HG02571 (cell line): Measurements from ENCODE around the gene GZMM.

Experiments
- ATAC-seq: cut with Tn5 transposase; IDR thresholded peaks from one replicate; pipeline ENCODE4 v1.9.1; 2021; ENCODE audit warnings: mild to moderate bottlenecking, moderate library complexity; ENCODE audit not compliant: unreplicated experiment

GZMM gene

DNA sequence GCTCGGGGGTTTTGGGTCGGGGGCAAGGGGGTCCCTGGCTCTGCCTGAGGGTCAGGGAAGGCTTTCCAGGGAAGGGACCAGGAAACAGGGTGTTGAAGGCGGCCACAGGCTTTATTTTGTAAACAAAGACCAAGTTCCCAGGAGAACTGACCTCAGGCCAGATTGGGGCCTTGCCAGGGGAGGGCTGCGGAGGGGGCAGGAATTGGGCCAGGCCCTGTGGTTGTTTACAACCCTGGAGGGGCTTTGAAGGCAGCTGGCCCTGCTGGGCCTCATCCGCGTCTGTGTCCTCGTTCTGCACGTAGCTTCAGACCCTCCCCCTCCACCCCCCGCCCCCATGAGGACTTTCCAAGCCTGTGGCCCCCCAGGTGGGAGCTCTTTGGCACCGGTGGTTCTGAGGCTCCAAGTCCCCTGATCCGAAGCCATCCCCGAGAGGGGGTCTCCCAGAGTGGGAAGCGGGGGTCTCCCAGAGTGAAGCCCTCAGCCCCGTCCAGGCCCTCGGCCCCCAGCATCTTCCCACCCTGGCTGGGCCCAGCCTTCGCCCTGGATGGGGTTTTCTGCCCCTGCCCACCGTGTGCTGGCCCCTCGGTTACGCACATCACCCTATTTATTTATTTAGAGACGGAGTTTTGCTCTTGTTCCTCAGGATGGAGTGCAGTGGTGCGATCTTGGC lies 15.1 kb downstream of the GZMM start:
- no peak for ATAC-seq

GRCh38 chr19:560121-560520 lies 16.3 kb downstream of the GZMM start:
- no peak for ATAC-seq

DNA sequence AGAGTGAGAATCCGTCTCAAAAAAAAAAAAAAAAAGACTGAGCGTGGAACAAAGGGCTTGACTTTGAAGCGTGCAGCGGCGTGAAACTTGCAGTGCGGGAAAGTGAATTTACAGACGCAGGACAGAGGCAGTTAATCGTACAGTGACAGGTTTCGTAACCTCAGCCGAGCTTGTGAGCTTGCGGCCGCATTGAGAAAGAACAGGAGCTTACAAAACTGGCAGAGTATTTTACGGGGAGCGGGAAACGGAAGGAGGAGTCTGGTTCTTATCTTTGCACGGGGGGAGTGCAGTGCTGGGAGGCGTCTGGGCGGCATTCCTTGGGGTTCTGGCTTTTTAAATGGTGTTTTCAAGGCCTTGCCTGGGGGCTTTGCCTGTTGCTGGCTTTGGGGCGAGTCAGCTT lies 22.6 kb downstream of the GZMM start:
- ATAC-seq: no peak

DNA sequence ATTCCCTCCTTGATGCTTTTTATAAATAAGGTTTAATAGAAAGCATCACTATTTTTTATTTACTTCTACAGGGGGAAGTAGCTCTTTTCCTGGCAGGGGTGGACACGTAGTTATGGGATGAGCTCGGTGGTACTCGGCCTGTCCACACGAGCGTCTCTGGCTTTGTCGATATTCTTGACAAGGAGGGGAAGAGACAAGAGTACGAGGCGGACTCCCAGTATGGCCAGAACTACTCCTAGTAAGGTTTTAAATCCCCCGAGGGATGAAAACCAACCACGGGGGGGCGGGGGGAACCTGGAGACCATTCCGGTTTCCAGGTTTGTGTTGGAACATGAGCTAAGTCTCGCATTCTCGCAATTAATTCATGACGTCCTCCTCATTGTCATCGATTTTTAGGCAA lies 23.0 kb downstream of the GZMM start:
- no peak for ATAC-seq

DNA sequence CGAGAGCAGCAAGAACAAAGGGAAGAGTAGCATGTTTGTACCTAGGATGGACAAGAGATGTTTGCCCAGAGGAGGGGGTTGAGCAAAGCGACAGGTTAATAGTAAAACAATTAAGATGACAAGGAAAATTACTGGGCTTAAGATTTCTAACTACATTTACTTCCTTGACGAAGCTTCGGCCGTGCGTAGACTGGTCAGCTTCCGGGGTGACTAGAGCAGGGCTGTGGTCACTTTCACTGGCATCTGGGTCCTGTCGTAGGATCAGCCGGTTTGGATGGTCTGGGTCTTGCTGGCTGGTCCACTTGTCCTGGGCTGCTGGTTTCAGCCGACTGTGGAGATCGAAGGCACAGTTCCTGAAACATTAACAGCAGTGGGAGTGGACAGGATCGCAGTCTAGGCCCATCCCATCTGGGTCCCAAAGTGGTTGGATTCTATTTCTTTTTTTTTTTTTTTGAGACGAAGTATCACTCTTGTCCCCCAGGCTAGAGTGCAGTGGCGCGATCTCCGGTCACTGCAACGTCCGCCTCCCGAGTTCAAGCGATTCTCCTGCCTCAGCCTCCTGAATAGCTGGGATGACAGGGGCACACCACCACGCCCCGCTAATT lies 23.5 kb downstream of the GZMM start:
- ATAC-seq: no peak

GRCh38 chr19:570251-570686 lies 26.4 kb downstream of the GZMM start:
- no peak for ATAC-seq

GRCh38 chr19:570937-571565 lies 27.2 kb downstream of the GZMM start:
- no peak for ATAC-seq

- no peak for ATAC-seq
Measured at GRCh38 chr19:571566-571974, 27.7 kb downstream of the GZMM start.

- peak; percentile 70 for ATAC-seq
Measured at GRCh38 chr19:572140-572742, 28.4 kb downstream of the GZMM start, which contains the start of gene BSG. TSS of gene BSG (plus strand) at chr19:572596. CDS start at chr19:572635, 39 bp downstream.

GRCh38 chr19:572743-573518 lies 29.1 kb downstream of the GZMM start:
- no peak for ATAC-seq

- ATAC-seq: no peak
Measured at GRCh38 chr19:573519-573825, 29.6 kb downstream of the GZMM start.

GRCh38 chr19:574658-575526 lies 31.0 kb downstream of the GZMM start:
- no peak for ATAC-seq

DNA sequence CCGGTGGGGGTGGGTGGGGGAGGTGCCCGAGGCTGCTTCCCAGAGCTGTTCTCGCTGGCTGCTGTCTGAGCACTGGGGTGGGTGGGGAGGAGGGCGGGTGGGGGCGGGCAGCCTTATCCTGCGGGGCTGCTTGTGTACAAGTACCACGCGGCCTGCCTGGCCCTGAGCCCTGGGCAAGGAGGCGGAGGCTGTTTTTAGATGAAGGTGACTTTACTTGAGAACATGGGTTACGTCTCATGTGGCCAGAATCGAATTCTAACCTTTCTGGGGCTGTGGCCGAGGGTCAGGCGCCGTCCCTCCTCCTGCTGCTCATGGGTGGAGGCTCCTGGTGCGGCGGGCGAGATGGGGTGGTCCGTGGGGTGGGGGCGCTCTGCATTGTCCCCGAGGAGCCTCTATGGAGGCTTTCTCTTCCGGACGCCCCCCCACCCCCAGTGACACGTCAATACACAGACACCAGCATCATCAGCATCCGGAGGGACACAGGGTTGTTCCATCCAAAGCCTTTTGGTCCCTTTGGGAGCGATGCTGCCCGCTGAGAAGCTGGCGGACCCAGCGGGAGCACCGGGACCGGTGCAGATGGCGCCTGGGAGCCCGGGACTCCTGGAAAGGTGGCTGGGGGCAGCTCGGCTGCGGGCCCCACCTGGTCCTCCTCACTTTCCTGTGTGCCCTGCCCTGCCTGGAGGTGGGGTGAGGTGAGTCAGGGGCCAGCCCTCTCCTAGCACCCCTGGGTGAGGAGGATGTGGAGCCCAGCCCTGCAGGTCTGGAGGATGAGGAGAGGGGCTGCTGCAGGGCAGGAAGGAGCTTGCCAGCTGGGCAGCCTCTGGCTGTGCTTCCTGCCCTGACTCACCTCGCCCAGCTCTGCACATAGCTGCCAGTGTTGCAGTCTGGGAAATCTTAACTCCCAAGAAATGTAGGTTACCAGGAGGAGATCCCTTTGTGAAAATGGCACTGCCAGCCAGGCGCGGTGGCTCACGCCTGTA lies 32.0 kb downstream of the GZMM start:
- no peak for ATAC-seq

DNA sequence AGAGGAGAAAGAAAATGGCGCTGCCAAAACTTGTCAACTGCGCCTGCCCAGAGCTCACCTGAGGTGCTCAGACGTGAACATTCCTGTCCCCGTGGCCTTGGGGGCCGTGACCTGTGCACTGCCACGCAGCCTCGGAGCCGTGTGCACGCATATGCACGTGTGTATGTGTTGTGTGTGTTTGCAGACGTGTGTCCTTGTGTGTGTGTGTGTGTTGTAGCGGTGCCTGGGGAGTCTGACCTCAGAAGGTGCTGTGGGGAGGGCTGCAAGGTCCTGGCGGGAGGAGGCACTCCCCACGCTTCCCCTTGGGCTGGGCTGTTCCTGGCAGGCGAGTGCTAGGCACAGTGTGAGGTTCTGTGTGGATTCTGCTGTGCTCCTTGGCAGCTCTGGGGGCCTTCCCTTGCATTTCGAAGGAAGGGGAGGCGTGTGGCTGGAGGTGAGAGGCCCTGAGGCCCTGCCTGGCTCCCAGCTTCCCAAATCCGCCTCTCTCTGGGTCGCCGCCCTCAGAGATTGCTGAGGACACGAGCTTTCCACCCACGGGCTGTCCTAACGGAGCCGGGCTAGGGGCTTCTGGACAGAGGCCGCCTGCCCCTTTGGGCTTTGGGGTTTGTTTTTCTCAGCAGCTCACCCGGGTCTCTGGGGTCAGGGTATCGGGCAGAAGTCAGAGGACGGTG lies 33.0 kb downstream of the GZMM start:
- ATAC-seq: no peak

DNA sequence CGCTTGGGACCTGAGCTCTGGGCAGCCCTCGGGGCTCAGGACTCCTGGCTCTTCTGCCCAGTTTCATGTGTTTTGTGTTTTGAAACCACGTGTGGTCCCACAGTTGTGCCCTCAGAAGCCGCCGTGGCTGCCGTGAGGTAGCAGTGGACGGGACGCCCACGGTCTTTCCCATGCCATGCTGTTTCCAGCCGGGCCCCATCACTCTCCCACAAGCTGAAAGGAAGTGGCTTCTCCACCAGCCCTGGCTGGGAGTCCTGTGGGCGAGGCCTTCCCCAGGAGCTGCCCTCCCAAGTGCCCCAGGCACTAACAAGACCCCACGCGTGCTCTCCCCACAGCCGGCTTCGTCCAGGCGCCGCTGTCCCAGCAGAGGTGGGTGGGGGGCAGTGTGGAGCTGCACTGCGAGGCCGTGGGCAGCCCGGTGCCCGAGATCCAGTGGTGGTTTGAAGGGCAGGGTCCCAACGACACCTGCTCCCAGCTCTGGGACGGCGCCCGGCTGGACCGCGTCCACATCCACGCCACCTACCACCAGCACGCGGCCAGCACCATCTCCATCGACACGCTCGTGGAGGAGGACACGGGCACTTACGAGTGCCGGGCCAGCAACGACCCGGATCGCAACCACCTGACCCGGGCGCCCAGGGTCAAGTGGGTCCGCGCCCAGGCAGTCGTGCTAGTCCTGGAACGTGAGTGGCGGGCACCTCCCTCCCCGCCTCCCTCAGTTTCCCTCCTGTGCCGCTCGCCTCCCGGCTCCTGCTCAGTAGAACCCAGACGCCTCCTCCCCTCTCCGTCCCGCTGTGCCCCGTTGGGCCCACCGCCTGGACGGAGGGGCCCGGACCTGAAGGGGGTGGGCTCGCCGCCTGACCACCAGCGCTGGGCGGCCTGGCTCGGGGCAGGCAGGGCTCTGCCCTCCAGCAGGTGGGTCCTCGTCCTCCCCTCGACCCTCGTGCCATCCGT lies 33.9 kb downstream of the GZMM start:
- ATAC-seq: no peak

- no peak for ATAC-seq
Measured at GRCh38 chr19:579111-579841, 35.4 kb downstream of the GZMM start.

- ATAC-seq: no peak
Measured at GRCh38 chr19:579842-580155, 35.9 kb downstream of the GZMM start.
